Measurements from ENCODE around the gene FBLN1.
A peak's percentile ranks its signal among the peaks of the same experiment; 100 is the strongest.

The FBLN1 gene

GRCh38 chr22:45645526-45646414 lies 143.1 kb downstream of the FBLN1 start:
- ChIA-PET POLR2A (no interaction called here), CTCF (interaction anchor here (0.6 to 2.5 kb wide), 17 partner anchors 8 to 350 kb away, joined by 3 to 14 read pairs (median 4); no protein-coding TSS in a partner anchor)
- Histone ChIP-seq H3K9me3 (ENCODE audit: control insufficient read depth, insufficient read depth, low read depth, low read length) (no peaks in the 10 kb centered on the region), H3K27ac (ENCODE audit: extremely low read depth, low read depth, low read length) (no peak overlapping the region), H3K36me3 (ENCODE audit: control insufficient read depth in 2 of 2, insufficient read depth in 1 of 2, low read length in 2 of 2) (no peaks in the 10 kb centered on the region), H3K4me3 (ENCODE audit: low read depth, low read length) (no peak overlapping the region), H3K4me1 (ENCODE audit: control insufficient read depth, insufficient read depth, low read length) (no peaks in the 10 kb centered on the region)
- peak; percentile 70 for TF ChIP-seq ZSCAN30 (tag by site-specific recombination; IDR thresholded peaks at IDR 0.05)
- no peak for TF ChIP-seq ZNF10 (tag by site-specific recombination; IDR thresholded peaks at IDR 0.05)
- peak; percentile 39; the same call in 1 of the 2 replicates for TF ChIP-seq PBX3 (CRISPR knock-in tag; IDR thresholded peaks at IDR 0.05)
- peak; percentile 61; the same call in 1 of the 2 replicates for TF ChIP-seq YY1 (tag by site-specific recombination; IDR thresholded peaks at IDR 0.05)
- no peak for TF ChIP-seq KLF7 (tag by site-specific recombination; IDR thresholded peaks at IDR 0.05; ENCODE audit: borderline replicate concordance)
- TF ChIP-seq MEIS1 (CRISPR knock-in tag; IDR thresholded peaks at IDR 0.05; ENCODE audit: borderline replicate concordance) = no peak
- no peak for TF ChIP-seq ZNF518A (tag by site-specific recombination; conservative IDR thresholded peaks at IDR 0.05; ENCODE audit: low read depth)
- no peak for TF ChIP-seq ZNF600 (tag by site-specific recombination; IDR thresholded peaks at IDR 0.05)
- peak; percentile 41 for TF ChIP-seq ZBTB26 (tag by site-specific recombination; optimal IDR thresholded peaks at IDR 0.05)
- TF ChIP-seq ZNF341 (tag by site-specific recombination; IDR thresholded peaks at IDR 0.05; ENCODE audit: low read depth) = peak; percentile 16; the same call in 1 of the 2 replicates
- TF ChIP-seq EGR2 (tag by site-specific recombination; IDR thresholded peaks at IDR 0.05; ENCODE audit: low read depth) = peak; percentile 42; the same call in 1 of the 2 replicates
- peak; percentile 46 for TF ChIP-seq ZEB2 (tag by site-specific recombination; IDR thresholded peaks at IDR 0.05)
- peak; percentile 50; the same call in 1 of the 2 replicates for TF ChIP-seq ZFHX2 (tag by site-specific recombination; conservative IDR thresholded peaks at IDR 0.05)
- 0 out of 2 replicates have a peak, but pooled peaks have one; percentile 38 for TF ChIP-seq ZBTB6 (tag by site-specific recombination; IDR thresholded peaks at IDR 0.05)
- no peak for TF ChIP-seq ZNF223 (tag by site-specific recombination; IDR thresholded peaks at IDR 0.05)
- peak; percentile 54; the same call in 1 of the 2 replicates for TF ChIP-seq KLF17 (tag by site-specific recombination; IDR thresholded peaks at IDR 0.05)
- peak; percentile 73 for TF ChIP-seq YY2 (tag by site-specific recombination; IDR thresholded peaks at IDR 0.05)
- no peak for TF ChIP-seq ZNF366 (tag by site-specific recombination; conservative IDR thresholded peaks at IDR 0.05)
- peak; percentile 73; the same call in 1 of the 2 replicates for TF ChIP-seq ZNF692 (tag by site-specific recombination; IDR thresholded peaks at IDR 0.05)
- TF ChIP-seq CTCF (tag by site-specific recombination; IDR thresholded peaks at IDR 0.05) = peak; percentile 84
- TF ChIP-seq ZNF596 (tag by site-specific recombination; IDR thresholded peaks at IDR 0.05) = no peak
- peak; percentile 24 for TF ChIP-seq ZNF654 (tag by site-specific recombination; IDR thresholded peaks at IDR 0.05; ENCODE audit: low read depth)

Data from HEK293 (cell line).